GM19438 (cell line): ENCODE results near the gene RASAL3.
A peak's percentile ranks its signal among the peaks of the same experiment; 100 is the strongest.
"Not testable (repeated sequence)": the region's sequence is repeated elsewhere in the genome, so short reads cannot be mapped to it uniquely, and the experiment has no call there.

Experiments
- ATAC-seq: cut with Tn5 transposase; IDR thresholded peaks from one replicate; pipeline ENCODE4 v1.9.1; 2021; ENCODE audit warnings: low read depth; ENCODE audit not compliant: unreplicated experiment

The RASAL3 gene

GRCh38 chr19:15421721-15422260 lies 42.6 kb downstream of the RASAL3 start:
- ATAC-seq, result no peak

DNA sequence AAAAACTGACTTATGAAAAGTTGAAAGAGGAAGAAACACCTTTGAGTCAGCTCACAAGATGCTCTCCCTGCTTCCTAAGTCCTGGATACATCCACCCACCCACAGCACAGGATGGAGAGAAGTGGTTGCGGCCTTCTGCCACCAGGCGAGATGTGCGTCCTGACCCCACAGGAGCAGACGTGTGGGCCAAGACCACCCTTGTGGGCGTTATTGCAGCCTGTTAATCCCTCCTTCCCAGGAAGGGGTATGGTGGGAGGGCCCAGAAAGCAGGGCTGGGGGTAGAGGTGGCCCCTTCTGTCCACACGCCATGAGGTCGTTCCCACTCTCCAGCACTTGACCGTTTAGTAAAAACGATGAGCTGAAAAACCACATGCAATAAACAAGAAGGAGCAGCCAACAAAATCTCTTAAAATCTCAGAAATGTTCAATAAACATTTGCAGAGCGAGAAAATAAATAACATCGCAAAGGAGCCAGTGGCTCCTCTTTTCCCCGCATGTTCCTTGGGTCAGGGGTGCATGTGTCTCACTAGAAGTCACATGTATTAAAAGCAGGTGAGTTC lies 43.1 kb downstream of the RASAL3 start:
- ATAC-seq, result no peak

GRCh38 chr19:15419413-15420025 lies 44.8 kb downstream of the RASAL3 start:
- ATAC-seq, result no peak

DNA sequence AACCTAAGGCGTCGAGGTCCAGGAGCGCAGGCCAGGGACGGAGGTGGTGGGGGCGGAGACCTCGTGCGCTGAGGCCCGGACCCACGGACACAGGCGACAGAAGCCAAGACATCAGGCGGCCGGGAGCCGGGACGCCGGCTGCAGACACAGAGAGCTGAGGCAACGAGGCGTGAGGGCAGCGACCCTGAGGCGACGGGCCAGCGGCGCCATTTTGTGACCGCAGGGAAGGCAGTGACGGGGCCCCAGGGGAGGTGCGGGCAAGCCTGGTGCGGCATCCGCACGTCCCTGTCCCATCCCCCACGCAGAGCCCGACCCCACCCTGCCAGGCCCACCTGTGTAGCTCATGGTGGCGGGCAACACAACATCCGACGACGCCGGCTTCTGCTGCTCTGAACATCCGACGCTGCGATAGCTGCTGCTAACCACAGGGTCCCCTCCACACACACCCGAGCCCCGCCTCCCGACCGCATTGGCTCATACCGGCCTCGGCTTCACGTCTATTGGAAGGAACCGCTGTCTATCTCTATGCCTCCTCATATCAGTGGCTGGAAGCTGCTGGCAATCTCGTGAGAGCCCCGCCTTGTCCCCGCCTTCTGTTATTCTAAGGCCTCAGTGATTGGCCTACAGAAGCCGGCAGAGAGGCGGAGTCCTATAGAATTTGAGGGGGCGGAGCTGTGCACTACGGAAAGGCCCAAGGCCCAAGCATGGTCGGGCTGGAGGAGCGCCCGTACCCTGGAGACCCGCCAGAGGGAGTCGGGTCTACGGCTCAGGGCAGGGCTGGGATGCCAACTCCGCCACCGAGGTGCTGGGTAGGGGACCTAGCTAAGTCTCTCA lies 45.5 kb downstream of the RASAL3 start, which contains the start of gene AKAP8L:
TSS of gene AKAP8L (minus strand) at position 410 of the 834 bp plus-strand sequence. CDS start at position 345, 65 bp downstream.
- peak; percentile 93 for ATAC-seq

- ATAC-seq, result no peak
Observed at GRCh38 chr19:15418231-15418578, 46.1 kb downstream of the RASAL3 start.

GRCh38 chr19:15417699-15418098 lies 46.6 kb downstream of the RASAL3 start:
- no peak for ATAC-seq

DNA sequence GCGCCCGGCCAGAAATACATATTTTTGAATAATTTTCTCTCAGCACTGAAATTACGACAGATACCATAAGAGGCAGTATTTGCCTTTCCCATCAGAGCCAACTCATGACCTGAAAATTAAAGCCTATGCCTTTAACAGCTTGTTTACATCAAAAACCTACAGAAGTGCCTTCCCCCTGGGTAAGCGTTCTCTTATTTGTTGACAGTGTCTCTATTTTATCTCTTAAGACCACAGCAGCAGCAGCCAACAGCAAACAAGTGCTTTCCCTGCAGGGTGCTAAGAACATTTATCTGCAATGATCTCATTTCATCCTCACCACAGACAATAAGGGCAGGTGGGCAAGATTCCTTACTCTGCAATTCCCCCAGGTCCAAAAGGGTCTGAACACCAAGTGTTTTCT lies 51.5 kb downstream of the RASAL3 start:
- ATAC-seq, result no peak

DNA sequence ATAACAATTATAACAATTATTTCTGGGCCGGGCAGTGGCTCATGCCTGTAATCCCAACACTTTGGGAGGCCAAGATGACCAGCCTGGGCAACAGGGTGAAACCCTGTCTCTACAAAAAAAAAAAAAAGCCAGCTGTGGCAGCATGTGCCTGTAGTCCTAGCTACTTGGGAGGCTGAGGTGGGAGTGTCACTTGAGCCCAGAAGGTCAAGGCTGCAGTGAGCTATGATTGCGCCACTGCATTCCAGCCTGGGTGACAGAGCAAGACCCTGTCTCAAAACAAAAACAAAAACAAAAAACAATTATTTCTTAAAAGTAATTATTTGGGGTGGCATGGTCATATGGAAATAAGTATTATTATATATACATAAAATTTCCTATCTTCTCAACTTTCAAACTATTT lies 53.0 kb downstream of the RASAL3 start:
- ATAC-seq, result not testable (repeated sequence)

DNA sequence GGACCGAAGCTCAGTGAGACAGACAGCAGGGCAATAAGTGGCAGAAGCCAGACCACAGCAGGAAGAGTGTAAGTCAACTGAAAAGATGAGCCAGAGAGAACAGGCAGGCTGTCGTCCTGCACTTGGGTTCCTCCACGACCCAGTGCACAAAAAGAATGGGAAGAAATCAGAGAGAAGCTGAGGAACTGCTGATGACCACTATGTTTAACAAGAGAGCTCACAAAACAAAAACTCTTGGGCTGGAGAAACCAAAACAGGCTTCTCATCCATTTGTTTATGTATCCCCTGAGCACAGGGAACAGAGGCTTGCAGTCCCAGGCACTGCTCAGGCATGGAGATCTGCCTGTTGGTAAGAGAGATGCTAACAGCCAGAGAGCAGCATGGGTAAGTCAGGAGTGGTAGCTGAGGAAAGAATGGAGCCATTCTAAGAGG lies 59.5 kb downstream of the RASAL3 start:
- ATAC-seq, result no peak

DNA sequence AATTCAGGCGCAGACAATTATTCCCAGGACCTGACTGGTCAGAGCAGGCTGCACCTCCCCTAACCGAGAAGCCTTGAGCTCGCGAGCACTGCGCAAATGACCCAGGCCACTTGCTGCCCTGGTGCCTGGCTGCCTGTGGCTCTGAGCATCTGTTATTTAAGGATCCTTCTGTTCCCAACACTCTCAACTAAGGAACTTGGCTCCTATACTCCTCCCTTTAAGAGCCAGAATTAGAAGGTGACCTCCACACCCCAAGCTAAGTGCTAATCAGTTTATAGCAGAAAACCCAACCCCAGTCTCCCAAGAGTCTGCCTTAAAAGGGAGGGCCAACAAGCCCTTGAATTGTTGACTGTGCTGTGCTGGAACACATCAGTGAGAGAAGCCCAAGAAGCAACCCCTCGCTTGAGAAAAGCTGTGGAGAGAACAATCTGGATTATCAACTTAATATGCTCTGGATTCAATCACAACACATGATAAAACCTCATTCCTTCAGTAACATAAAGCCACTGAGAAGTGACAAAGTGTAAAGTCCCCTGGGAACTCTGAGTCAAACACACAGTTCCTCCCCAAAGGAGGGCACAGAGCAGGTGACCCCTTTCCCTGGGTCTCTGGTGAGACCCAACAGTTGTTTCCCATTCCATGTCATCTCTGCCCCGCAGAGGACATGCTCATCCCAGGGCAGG lies 60.1 kb downstream of the RASAL3 start:
- ATAC-seq, result no peak

GRCh38 chr19:15403151-15403531 lies 61.2 kb downstream of the RASAL3 start:
- no peak for ATAC-seq

- ATAC-seq, result no peak
Observed at GRCh38 chr19:15402411-15403150, 61.8 kb downstream of the RASAL3 start.
